ENCODE results near the gene PTPRU. TPM values are rescaled to one million over a fixed set of nuclear protein-coding genes. Genes with fewer than 3 reads are reported as not detected.

Gene PTPRU
- total RNA-seq, 1 experiment from 2014 or later = 45.5 TPM

DNA sequence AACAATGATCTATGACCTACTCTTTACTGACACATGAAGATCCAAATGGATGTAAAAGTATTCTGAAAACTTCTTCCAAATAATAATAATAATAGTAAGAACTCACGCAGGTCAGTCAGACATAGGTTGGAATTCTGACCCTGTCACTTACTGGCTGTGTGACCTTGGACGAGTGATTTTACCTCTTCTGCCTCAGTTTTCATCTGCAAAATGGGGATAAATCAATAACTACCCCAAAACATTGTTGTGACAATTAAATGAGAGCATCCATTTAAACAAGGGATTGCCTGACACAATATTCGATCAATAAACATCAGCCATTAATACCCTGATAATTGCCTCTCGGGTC lies 6.1 kb upstream of the PTPRU start:
- H2AK5ac ChIP-seq (ENCODE audit: insufficient read length, low read length) = no peak overlapping the region
- H3K4me1 Mint-ChIP-seq = peaks cover 14 to 25% of the 10 kb centered on the region in 2 experiments

More for the DNA sequence above, 6.1 kb upstream of the PTPRU start:
- Histone ChIP-seq H4K5ac (ENCODE audit: insufficient read length, low read depth, low read length) (no peak overlapping the region), H3K14ac (ENCODE audit: insufficient read depth, low read length) (no peak overlapping the region), H2BK20ac (ENCODE audit: low read depth, low read length, poor library complexity, severe bottlenecking) (no peak overlapping the region), H3K4me1 (ENCODE audit: insufficient read depth, low read length) (peaks cover 5% of the 10 kb centered on the region; the same call in 1 of the 2 replicates), H3K4me2 (ENCODE audit: insufficient read depth, insufficient read length, low read length) (peak overlapping the region; percentile 68), H3K9ac (ENCODE audit: extremely low read depth, insufficient read length, low read length) (peak overlapping the region; percentile 10), H3K18ac (ENCODE audit: insufficient read length, low read depth, low read length) (no peak overlapping the region), H4K91ac (ENCODE audit: insufficient read length, low read depth, low read length) (no peak overlapping the region), H2BK15ac (ENCODE audit: low read depth, low read length) (no peak overlapping the region), H3K23me2 (ENCODE audit: insufficient read length, low read depth, low read length, poor library complexity, severe bottlenecking) (no peaks in the 10 kb centered on the region), H3K56ac (ENCODE audit: insufficient read length, low read depth, low read length) (no peak overlapping the region), H3K79me2 (ENCODE audit: insufficient read depth, low read length) (no peaks in the 10 kb centered on the region), H4K8ac (replicated peaks; ENCODE audit: insufficient read length, low read depth, low read length) (no peak overlapping the region), H3K23ac (ENCODE audit: insufficient read length, low read depth, low read length) (no peak overlapping the region), H2BK5ac (ENCODE audit: insufficient read length, low read length) (no peak overlapping the region), H4K20me1 (ENCODE audit: control insufficient read depth, insufficient read depth, insufficient read length) (no peaks in the 10 kb centered on the region), H3K27ac (ENCODE audit: insufficient read length, low read depth, low read length) (no peak overlapping the region), H3K27me3 (ENCODE audit: insufficient read depth, low read length) (no peaks in the 10 kb centered on the region; the same call in 1 of the 2 replicates), H2BK12ac (ENCODE audit: insufficient read length, low read depth, low read length) (no peak overlapping the region), H2BK120ac (ENCODE audit: low read depth, low read length, poor library complexity, severe bottlenecking) (no peak overlapping the region), H3T11ph (ENCODE audit: low read length) (no peak overlapping the region), H3K79me1 (ENCODE audit: insufficient read depth, low read depth, low read length, poor library complexity, severe bottlenecking) (no peaks in the 10 kb centered on the region), H2AFZ (ENCODE audit: low read length) (no peak overlapping the region), H3K4ac (ENCODE audit: low read depth, low read length) (no peak overlapping the region), H3K9me3 (ENCODE audit: control insufficient read depth, low read depth, low read length) (no peaks in the 10 kb centered on the region)
- Mint-ChIP-seq H3K27me3 (ENCODE audit: low read depth) (peaks cover 21% of the 10 kb centered on the region), H3K9me3 (no peaks in the 10 kb centered on the region; a peak in 1 of 5 replicates), H3K36me3 (ENCODE audit: insufficient read depth in 1 of 3, low read depth in 3 of 3) (no peaks in the 10 kb centered on the region), H3K27ac (peak overlapping the region; percentile 74 to 97 (median 88); a peak in 6 of 7 replicates), H3K4me3 (peak overlapping the region; percentile 92 to 96)
- DNase-seq = no peak
- TF ChIP-seq CTCF (conservative IDR thresholded peaks at IDR 0.05) = no peak
- WGBS (ENCODE audit: extremely low coverage, insufficient read length, low lambda C conversion rate) = no CpG with 5 or more reads among the region's 4 CpGs

All from H9 (cell line).